Colonic mucosa (tissue), 4 donors: ENCODE measurements around the gene STUB1. TPM values are rescaled to one million over a fixed set of nuclear protein-coding genes. Genes with fewer than 3 reads are reported as not detected.

Source experiments
- DNase-seq: peaks from one replicate; pipeline ENCODE4 v3.0.0-alpha.2; 2020
- H3K27ac ChIP-seq: fragments of 200-600 bp; one replicate; pipeline ENCODE4 v1.8.0; 2021
- H3K27me3 ChIP-seq: fragments of 200-600 bp; one replicate; pipeline ENCODE4 v1.8.0; 2021
- H3K36me3 ChIP-seq: fragments of 200-600 bp; one replicate; pipeline ENCODE4 v1.8.0; 2021
- H3K4me1 ChIP-seq: fragments of 200-600 bp; one replicate; pipeline ENCODE4 v1.8.0; 2021; ENCODE audit warnings: mild to moderate bottlenecking
- H3K4me3 ChIP-seq: fragments of 200-600 bp; one replicate; pipeline ENCODE4 v1.8.0; 2021
- H3K9ac ChIP-seq, 2 donors: one replicate each; pipeline ENCODE4 v1.7.0; 2013; ENCODE audit warnings: control low read depth in 2 of 2, low read depth in 2 of 2, low read length in 2 of 2
- H3K9me3 ChIP-seq: fragments of 200-600 bp; one replicate; pipeline ENCODE4 v1.8.0; 2021
- intact Hi-C: fragments of 100-400 bp; cut with DNase I; formaldehyde crosslinking; loops from one replicate; pipeline ENCODE4 v1.14.1; 2022
- total RNA-seq, 2 donors: library from RNA; stranded (reverse); fragmentation: NEBNext Ultra II Directional in 1 of 2; extraction: Animal tissue kit (Norgen Biotek cat#: 25700) in 1 of 2; gene quantifications; one replicate each; pipeline ENCODE4 v1.2.1, GENCODE V29; 2021
- TF ChIP-seq, protein P1 (sequence below): fragments of 200-600 bp; IDR thresholded peaks from one replicate; pipeline ENCODE4 v1.8.0; 2022; ENCODE audit warnings: antibody characterized with exemption, mild to moderate bottlenecking
- donor health status: healthy.
- donor health status: DM: no; HTN: no; CAD: no.
- donor health status: DM: no; HTN: no; CAD: no.

Gene STUB1
- total RNA-seq, 2 donors from 2014 or later = 96.7 to 159 TPM

DNA sequence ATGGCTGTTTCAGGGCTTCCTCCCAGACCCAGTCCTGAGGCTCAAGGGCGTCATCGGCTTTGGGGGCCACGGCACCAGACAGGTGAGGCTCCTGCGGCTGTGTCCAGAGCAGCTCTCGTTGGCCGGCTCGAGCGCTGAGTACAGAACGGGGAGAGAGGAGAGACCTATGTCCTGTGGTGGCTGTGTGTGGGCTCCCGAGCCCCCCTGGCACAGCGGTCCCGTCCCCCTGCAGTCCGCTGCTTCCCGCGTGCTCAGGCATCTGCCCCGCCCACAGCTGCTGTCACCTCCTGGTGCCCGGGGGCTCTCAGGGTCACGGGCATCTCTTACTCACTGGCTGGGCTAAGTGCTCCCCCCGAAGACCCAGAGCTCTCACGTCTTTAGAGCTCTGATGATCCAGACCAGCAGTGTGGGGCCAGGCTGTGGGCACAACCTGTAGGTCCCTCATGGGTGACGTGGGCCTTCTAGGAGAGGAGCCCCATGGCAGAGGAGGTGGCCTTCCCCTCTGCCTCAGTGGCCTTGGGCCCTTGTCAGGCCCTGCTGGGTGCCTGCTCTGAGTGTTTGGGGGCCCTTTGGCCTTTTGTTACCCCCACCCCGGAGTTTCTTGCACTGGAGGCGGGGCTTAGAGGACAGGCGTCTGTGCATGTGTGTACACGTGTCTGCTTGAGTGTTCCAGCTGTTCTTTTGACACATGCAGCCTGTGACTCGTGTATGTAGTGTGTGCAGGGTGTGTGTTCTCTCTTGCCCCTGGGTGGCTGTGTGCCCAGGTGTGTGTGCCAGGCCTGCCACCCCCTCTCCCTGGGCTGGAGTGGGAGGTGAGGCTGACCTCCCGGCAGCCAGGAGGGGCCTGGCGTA, 27.5 kb upstream of the STUB1 start:
- peak overlapping the region in 1 of 2 donors; percentile 2 for H3K9ac ChIP-seq
- H3K9me3 ChIP-seq = no peaks in the 10 kb centered on the region
- TF ChIP-seq, protein P1, sequence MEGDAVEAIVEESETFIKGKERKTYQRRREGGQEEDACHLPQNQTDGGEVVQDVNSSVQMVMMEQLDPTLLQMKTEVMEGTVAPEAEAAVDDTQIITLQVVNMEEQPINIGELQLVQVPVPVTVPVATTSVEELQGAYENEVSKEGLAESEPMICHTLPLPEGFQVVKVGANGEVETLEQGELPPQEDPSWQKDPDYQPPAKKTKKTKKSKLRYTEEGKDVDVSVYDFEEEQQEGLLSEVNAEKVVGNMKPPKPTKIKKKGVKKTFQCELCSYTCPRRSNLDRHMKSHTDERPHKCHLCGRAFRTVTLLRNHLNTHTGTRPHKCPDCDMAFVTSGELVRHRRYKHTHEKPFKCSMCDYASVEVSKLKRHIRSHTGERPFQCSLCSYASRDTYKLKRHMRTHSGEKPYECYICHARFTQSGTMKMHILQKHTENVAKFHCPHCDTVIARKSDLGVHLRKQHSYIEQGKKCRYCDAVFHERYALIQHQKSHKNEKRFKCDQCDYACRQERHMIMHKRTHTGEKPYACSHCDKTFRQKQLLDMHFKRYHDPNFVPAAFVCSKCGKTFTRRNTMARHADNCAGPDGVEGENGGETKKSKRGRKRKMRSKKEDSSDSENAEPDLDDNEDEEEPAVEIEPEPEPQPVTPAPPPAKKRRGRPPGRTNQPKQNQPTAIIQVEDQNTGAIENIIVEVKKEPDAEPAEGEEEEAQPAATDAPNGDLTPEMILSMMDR = no peak
- H3K27ac ChIP-seq = no peak overlapping the region
- no peak for DNase-seq
- H3K4me1 ChIP-seq = peaks cover 14% of the 10 kb centered on the region
- intact Hi-C loops = no loop called here
- H3K4me3 ChIP-seq = no peak overlapping the region
- H3K27me3 ChIP-seq = no peaks in the 10 kb centered on the region
- H3K36me3 ChIP-seq = no peaks in the 10 kb centered on the region

DNA sequence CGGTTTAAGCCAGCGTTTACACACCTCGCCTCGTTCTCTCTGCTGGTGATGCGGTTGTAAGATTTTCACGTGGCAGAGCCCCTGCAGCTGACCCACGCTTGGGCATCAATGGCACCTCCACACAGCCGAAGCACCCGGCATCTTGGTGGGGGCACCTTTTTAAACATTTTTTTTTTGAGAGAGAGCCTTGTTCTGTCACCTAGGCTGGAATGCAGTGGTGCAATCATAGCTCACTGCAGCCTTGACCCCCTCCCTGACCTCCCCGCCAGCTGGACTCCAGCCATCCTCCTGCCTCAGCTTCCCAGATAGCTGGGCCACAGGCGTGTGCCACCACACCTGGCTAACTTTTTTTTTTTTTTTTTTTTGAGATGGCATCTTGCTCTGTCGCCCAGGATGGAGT, 26.2 kb upstream of the STUB1 start:
- Histone ChIP-seq H3K4me1 (peaks cover 6% of the 10 kb centered on the region), H3K27me3 (no peaks in the 10 kb centered on the region), H3K9ac (no peak overlapping the region), H3K27ac (no peak overlapping the region), H3K9me3 (no peaks in the 10 kb centered on the region), H3K36me3 (no peaks in the 10 kb centered on the region), H3K4me3 (no peak overlapping the region)
- TF ChIP-seq, protein P1 = no peak
- DNase-seq = no peak
- intact Hi-C loops = no loop called here

DNA sequence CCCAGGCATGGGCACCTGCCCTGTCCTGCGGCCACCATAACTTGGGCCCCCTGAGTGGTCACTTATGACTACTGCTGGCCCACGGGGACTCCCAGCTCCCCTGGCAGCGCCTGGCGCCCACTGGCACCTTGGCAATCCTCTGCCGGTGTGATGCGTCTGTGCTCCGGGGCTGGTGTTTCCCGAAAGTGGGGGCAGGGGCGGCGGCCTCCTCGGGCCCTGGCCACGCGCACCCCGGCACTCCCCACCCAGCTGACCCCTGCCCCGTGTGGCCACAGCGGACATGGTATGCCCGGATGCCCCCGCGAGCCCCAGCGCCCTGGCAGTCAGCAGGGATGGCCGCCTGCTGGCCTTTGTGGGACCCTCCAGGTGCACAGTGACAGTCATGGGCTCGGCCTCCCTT, 22.7 kb upstream of the STUB1 start:
- peaks cover 11% of the 10 kb centered on the region for H3K4me1 ChIP-seq
- H3K27me3 ChIP-seq = no peaks in the 10 kb centered on the region
- TF ChIP-seq, protein P1 = no peak
- no peak overlapping the region for H3K4me3 ChIP-seq
- H3K9ac ChIP-seq = no peak overlapping the region
- no peak overlapping the region for H3K27ac ChIP-seq
- no peaks in the 10 kb centered on the region for H3K9me3 ChIP-seq
- H3K36me3 ChIP-seq = no peaks in the 10 kb centered on the region
- DNase-seq = no peak
- intact Hi-C loops = no loop called here

DNA sequence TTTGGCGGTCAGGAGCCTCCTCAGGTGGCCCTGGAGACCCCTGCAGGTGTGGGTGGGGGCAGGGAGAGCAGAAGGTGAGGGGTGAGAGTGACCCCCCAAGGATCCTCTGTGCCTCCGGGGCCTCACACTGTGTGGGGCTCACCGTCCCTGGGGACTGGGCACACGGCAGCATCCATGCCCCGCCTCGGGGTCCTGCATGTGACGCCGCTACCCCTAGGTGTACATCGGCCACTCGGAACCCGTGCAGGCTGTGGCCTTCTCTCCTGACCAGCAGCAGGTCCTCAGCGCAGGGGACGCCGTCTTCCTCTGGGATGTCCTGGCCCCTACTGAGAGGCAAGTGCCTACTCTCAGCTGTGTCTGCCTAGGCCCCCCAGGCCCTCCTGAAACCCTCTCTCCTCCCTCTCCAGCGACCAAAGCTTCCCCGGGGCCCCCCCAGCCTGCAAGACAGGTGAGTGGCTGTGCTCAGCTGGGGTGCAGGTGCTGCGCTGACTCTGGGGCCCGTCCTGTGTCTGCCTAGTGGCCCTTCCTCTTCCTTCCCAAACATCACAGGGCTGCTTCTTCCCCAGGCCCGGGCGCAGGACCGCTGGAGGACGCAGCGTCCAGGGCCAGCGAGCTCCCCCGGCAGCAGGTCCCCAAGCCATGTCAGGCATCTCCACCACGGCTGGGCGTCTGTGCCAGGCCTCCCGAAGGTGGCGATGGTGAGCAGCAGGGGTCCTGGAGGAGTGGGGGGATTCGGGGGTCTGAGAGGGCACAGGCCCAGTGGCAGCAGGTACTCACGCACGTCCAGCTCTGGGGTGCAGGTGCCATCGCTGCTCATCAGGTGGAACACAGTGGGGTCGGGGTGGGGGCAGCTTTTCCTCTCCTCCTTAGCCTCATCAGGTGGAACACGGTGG, 21.3 kb upstream of the STUB1 start:
- H3K27ac ChIP-seq = no peak overlapping the region
- peaks cover 11% of the 10 kb centered on the region for H3K4me1 ChIP-seq
- H3K4me3 ChIP-seq = no peak overlapping the region
- no peaks in the 10 kb centered on the region for H3K27me3 ChIP-seq
- DNase-seq = no peak
- TF ChIP-seq, protein P1 = no peak
- H3K36me3 ChIP-seq = no peaks in the 10 kb centered on the region
- intact Hi-C loops = no loop called here
- no peaks in the 10 kb centered on the region for H3K9me3 ChIP-seq
- H3K9ac ChIP-seq = no peak overlapping the region

DNA sequence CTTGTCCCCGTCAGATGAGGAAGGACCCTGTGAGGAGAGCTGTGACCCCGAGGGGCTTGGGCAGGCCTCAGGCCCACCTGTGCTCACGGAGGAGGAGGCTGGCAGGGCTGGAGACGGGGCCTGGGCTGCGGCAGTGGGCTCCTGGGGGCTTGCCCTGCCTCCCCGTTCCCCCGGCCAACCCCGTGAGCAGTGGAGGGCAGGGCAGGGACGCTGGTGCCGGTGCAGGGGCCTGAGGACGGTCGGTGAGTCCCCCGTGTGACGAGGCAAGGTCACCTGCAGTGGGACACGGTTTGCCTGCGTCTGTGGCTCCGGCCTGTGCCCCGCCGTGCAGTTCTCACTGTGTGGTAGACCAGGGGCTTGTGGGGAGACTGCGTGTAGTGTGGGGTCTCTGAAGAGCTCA, 20.6 kb upstream of the STUB1 start:
- Histone ChIP-seq H3K4me3 (no peak overlapping the region), H3K27ac (no peak overlapping the region), H3K9me3 (no peaks in the 10 kb centered on the region), H3K36me3 (no peaks in the 10 kb centered on the region), H3K27me3 (no peaks in the 10 kb centered on the region), H3K4me1 (peaks cover 11% of the 10 kb centered on the region), H3K9ac (no peak overlapping the region)
- no peak for DNase-seq
- intact Hi-C loops = no loop called here
- TF ChIP-seq, protein P1 = no peak
